ENCODE measurements around the gene KLF9. TPM values are rescaled to one million over a fixed set of nuclear protein-coding genes. Genes with fewer than 3 reads are reported as not detected.

Gene KLF9
- total RNA-seq, 4 donors from 2014 or later = 19.1 to 146 (median 98.7) TPM

GRCh38 chr9:70385426-70385825 lies 29.0 kb downstream of the KLF9 start:
- no peak overlapping the region for H3K4me3 ChIP-seq
- no peaks in the 10 kb centered on the region for H3K27me3 ChIP-seq
- no peaks in the 10 kb centered on the region for H3K36me3 ChIP-seq
- no peaks in the 10 kb centered on the region for H3K9me3 ChIP-seq
- peaks cover 2 to 5% of the 10 kb centered on the region in 2 donors for H3K4me1 ChIP-seq
- TF ChIP-seq POLR2A (IDR thresholded peaks at IDR 0.05) = no peak
- TF ChIP-seq, protein P1, sequence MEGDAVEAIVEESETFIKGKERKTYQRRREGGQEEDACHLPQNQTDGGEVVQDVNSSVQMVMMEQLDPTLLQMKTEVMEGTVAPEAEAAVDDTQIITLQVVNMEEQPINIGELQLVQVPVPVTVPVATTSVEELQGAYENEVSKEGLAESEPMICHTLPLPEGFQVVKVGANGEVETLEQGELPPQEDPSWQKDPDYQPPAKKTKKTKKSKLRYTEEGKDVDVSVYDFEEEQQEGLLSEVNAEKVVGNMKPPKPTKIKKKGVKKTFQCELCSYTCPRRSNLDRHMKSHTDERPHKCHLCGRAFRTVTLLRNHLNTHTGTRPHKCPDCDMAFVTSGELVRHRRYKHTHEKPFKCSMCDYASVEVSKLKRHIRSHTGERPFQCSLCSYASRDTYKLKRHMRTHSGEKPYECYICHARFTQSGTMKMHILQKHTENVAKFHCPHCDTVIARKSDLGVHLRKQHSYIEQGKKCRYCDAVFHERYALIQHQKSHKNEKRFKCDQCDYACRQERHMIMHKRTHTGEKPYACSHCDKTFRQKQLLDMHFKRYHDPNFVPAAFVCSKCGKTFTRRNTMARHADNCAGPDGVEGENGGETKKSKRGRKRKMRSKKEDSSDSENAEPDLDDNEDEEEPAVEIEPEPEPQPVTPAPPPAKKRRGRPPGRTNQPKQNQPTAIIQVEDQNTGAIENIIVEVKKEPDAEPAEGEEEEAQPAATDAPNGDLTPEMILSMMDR (IDR thresholded peaks at IDR 0.05) = no peak
- intact Hi-C loops (cut with DNase I; ENCODE audit: low total_unique reads) = no loop called here
- no peak overlapping the region for H3K27ac ChIP-seq
- no peak for DNase-seq

DNA sequence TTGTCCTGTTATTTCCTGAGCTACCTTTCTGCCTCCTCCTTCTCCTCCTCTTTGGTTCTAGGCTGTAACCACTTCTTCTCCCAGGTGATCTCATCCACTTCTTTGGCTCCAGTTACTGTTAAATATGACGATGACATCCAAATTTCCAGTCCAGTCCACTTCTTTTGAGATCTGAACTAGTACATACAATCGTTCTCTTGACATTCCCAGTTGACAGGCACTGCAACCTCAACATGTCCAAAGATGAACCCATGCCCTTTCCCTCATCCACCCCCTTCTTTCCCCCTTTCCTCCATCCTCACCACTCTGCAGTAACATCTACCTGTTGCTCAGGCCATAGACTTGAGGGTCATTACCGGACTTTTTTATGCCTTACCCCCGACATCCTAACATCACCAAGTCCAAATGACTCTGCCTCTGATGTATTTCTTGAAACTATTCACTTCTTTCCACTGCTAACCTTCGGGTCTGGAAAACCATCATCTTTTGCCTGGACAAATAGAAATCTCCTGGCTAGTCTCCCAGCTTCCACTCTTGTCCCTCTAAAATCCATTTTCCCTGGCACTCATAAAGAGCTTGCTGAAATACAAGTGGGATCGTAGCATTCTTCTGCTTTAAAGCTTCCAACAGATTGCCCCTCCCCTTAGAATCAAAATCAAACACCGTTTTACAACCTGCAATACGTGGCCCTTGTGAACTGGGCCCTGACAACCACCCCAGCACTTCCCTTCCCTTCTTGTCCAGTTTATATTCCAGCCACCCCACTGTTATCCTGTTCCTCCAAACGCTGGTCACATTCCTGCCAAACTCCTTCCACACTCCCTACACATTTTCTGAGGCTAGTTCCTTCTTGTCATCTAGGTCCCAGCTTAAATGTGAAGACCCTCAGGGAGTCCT lies 31.5 kb downstream of the KLF9 start:
- Histone ChIP-seq H3K4me3 (no peak overlapping the region), H3K4me1 (no peaks in the 10 kb centered on the region), H3K27ac (no peak overlapping the region), H3K27me3 (no peaks in the 10 kb centered on the region), H3K36me3 (no peaks in the 10 kb centered on the region), H3K9me3 (no peaks in the 10 kb centered on the region)
- TF ChIP-seq, protein P1 (IDR thresholded peaks at IDR 0.05) = no peak
- no peak for TF ChIP-seq POLR2A (IDR thresholded peaks at IDR 0.05)
- intact Hi-C loops (cut with DNase I; ENCODE audit: low total_unique reads) = no loop called here
- no peak for DNase-seq

GRCh38 chr9:70382046-70382708 lies 32.3 kb downstream of the KLF9 start:
- TF ChIP-seq POLR2A (IDR thresholded peaks at IDR 0.05) = no peak
- TF ChIP-seq, protein P1 (IDR thresholded peaks at IDR 0.05) = no peak
- Histone ChIP-seq H3K4me3 (no peak overlapping the region), H3K9me3 (no peaks in the 10 kb centered on the region), H3K27ac (no peak overlapping the region), H3K36me3 (no peaks in the 10 kb centered on the region), H3K27me3 (no peaks in the 10 kb centered on the region), H3K4me1 (no peaks in the 10 kb centered on the region)
- no peak for DNase-seq
- intact Hi-C loops (cut with DNase I; ENCODE audit: low total_unique reads) = no loop called here

- intact Hi-C loops (cut with DNase I; ENCODE audit: low total_unique reads) = no loop called here
- H3K4me3 ChIP-seq = no peak overlapping the region
- TF ChIP-seq POLR2A (IDR thresholded peaks at IDR 0.05) = no peak
- TF ChIP-seq, protein P1 (IDR thresholded peaks at IDR 0.05) = no peak
- no peak for DNase-seq
- H3K27me3 ChIP-seq = no peaks in the 10 kb centered on the region
- H3K36me3 ChIP-seq = no peaks in the 10 kb centered on the region
- peak overlapping the region; percentile 16 for H3K27ac ChIP-seq
- H3K4me1 ChIP-seq = peaks cover 0 to 4% of the 10 kb centered on the region in 2 donors
- no peaks in the 10 kb centered on the region for H3K9me3 ChIP-seq
Observed at GRCh38 chr9:70374962-70375618, 39.4 kb downstream of the KLF9 start.
